GM21390 (cell line): ENCODE data around the gene CHSY3.
"Not testable (repeated sequence)": the region's sequence is repeated elsewhere in the genome, so short reads cannot be mapped to it uniquely, and the experiment has no call there.

ENCODE experiments used
- ATAC-seq: cut with Tn5 transposase; IDR thresholded peaks from one replicate; pipeline ENCODE4 v1.9.1; 2021; ENCODE audit not compliant: unreplicated experiment

Gene CHSY3

DNA sequence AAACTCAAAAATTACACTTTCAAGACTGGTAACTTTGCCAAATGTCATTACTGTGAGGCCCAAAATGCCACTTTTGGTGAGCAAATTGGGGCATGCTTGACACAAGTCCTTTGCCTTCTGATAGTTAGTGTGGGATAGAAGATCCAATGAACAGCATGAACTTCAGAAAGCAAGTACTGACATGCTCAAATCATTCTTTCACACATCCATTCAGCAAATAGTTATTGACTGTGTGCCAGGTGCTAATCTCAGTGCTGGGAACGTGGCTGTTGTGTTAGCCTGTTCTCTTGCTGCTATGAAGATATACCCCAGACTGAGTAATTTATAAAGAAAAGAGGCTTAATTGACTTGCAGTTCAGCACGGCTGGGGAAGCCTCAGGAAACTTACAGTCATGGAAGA, 247.0 kb downstream of the CHSY3 start:
- ATAC-seq = no peak

DNA sequence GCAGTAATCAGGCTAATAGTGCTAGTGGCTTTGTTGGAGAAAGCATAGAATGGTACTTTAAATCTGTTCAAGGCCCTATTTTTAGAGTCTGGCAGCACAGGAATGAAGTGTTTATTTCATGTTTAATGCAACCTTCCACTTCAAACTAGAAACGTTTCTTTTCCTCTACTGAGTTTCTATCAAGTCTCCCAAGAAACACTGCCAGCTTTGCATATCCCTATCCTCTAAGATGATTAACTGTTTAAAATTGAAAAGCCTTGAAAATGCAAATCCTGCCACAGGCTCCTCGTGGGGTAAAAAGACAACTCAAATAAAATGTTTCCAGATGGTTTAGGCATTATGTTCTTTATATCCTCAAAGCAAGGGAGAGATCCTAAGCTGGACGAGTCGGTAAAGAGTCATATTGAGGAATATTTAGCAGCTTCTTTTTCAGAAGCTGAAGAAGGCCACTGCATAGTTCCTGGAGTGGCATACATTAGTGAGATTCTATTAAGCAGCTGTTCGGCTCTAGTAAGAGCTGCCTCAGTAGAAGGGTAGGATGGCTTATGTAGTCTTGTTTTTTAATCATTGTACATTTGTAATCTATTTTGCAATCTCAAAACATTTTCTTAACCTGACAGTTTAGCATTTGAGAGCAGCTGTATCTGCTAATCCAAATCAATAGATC, 251.2 kb downstream of the CHSY3 start:
- ATAC-seq = no peak

DNA sequence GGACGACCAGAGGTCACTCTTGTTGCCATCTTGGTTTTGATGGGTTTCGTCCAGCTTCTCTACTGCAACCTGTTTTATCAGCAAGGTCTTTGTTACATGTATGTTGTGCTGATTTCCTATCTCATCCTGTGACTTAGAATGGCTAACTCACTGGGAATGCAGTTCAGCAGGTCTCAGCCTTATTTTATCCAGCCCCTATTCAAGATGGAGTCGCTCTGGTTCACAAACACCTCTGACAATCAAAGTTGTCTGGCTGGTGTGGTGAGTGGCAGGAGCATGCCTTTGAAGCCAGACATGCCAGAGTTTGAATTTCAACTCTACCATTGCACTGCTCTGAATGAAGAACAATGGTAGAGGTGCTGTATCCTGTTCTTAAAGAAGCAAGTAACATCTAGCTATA, 253.8 kb downstream of the CHSY3 start:
- ATAC-seq = no peak

DNA sequence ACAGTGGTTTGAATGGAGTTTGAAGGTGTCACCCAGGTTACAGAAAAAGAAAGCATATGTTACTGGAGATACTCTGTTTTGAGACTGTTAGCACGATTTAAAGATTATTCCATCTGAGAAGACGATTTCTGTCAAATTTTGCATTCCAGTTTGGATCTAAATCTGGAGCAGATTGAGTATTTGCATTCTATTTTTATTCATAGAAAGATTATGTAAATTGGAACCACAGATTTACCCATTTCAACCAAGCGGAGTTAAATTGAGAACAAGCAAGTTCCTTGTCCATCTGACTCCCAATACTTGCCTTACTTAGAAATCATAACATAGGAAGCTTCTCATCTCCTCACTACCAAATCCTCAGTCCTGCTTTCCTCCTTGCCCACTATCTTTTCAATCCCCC, 255.7 kb downstream of the CHSY3 start:
- ATAC-seq = no peak

DNA sequence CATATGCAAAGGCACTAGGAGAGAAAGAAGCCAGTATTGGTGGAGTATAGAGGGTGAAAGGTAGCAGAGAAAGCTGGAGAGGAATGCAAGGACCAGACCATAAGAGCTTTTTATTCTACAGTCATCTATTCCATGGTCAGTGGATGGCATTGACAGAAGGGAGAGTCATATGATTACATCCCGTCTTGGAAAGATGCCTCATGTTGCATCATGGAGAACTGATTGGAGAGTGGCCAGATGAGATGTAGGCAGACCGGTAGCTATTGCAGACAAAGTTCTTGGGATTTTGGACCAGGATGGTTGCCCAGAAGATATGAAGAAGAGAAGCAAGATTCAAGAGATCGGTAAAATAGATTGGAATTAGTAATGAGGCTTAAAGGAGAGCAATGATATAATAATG, 260.7 kb downstream of the CHSY3 start:
- no peak for ATAC-seq

DNA sequence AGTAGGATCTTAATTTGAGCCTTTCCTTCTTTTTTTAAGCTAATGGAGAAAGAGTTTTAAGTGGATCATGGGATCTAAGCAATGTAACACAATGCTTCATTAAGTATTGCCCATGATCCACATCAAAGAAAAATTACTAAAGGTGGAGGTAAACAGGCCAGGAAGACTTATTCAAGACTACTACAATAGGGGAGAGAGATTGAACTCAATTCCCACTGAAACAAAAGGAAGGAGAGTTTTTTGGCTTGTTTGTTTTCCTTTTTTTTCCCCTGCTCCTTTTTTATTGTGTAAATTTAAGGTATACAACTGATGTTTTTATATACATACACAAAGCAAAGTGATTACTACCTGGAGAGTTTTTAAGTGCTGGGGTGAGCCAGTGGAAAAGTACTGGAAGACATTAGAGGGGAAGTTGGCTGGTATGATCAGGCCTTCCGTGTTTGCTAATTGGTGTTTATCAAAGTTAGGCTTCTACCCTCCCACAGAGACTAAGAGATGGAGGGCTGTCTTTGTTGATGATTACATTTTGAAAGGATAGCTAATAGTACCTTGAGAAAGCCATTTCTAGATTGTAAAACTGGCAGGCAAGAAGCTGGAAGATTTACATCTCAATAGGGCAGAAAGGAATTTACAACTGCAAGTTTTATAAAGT, 262.7 kb downstream of the CHSY3 start:
- no peak for ATAC-seq

DNA sequence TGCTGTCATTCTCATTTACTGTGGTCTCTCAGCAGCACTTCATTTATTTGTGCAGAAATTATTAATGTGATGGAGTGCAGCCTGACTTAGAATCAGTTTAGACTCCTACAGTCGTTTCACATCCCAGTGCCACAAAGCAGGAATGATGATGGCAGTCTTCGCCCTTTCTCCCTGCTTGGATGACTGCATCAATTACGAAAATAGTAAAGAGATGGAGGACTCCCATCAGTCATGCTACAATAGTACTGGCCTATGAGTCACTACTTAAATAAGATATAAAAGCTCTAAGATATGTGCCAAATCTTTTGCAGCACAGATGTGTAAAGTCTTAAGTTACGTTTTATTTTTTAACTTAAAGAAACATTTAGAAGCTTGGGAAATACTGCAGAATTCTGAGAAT, 263.9 kb downstream of the CHSY3 start:
- no peak for ATAC-seq

DNA sequence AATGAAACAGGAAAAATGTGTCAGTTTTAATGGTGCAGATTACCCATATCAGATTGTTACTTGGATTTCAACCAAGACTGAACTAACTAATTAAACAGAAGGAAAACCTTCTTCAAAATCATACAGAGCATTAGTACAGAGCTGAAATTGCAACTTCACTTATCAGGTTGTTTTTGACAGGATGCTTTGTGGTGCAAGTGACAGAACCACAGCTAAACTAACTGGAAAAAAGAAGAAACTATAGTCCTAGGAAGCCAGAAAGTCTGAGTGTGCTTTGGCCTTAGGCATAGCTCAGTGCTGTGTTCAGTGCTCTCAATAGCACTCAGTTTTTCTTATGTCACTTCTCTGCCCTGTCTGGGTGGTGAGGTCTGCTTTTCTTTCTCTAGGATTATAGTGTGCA, 267.4 kb downstream of the CHSY3 start:
- no peak for ATAC-seq

DNA sequence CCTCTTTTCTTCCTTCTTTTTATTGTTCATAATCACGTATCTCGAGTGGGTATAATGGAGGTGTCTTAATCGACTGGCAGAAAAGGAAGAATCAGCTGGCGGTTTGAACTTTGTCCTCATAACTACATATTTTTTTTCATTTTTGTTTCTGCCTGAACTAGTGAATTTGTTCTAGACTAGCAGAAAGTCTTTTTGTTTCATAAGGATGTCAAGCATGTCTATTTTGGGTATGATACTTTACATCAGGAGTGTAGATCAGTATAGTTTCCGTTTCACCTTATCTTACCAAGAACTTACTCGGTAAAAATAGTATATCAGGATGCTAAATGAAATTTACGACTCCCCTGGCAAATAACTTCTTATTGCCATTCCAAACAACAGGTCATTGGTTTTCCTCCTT, 278.9 kb downstream of the CHSY3 start:
- no peak for ATAC-seq

DNA sequence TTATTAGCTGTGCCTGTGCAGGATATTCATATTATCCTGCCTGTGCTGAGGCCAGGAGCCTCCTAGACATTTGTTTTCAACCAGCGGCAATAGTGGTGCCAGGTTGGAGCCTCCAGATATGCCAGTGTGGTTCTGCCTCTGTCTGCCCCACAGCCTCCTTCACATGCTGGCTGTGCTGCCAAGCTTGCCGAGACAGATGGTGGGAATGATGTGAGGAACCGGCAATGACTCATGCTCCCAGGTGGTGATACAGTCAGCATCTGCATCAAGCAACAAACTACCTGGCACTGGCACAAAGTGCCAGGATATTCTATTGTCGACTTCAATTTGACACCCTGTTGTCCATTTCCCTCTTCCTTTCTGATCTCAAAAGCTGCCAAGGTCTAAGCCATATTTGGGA, 285.7 kb downstream of the CHSY3 start:
- ATAC-seq = no peak

DNA sequence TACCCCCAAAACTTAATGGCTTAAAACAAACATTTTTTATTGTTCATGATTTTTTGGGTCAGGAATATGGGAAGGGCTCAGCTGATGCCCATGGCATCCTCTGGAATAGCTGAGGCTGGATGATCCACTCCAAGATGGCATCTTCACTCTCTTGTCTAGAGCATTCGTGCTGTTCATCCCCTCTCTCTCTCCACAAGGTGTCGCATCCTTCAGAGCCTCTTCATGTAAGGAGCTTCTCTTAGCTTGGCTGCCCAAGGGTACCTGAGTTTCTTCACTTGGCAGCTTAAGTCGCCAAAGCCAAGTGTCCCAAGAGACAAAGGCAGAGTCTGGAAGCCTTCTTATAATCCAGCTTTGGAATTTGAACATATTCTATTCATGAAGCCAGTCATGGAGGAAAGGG, 294.7 kb downstream of the CHSY3 start:
- ATAC-seq = peak; percentile 74

DNA sequence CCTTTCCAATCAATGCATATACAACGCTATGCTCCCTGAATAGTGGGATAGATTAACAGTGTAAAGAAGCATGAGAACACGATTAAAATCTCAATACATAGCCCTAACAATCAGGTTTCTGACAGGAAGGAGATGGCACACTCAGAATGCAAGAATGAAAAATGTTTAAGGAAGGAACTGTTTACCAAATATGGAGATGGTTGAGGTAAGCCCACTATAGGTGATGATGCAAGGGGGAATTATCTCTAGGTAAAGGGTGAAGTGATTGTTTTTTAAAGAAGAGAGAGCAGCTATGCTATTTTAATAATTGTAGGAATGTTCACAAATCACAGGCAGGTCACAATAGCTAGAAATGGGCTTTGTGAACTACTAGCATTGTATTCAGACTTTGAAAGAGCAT, 302.4 kb downstream of the CHSY3 start:
- ATAC-seq = no peak

DNA sequence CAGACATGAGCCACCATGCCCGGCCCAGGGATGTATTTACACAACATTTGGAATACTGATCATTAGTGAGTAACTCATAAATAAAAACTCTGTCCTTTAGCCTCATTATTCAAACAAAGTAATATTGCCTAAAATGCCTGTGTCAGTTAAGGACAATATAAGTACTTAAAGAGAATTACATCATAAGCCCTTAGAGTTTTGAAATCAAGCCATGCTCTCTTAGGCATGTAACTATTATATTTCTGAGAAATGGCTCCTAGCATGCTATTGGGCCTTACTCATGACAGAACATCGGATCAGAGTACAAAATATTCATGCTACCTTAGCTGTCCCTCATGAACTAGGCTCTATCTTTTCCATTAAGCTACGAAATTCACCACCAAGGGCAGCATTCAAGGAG, 309.3 kb downstream of the CHSY3 start:
- ATAC-seq = no peak

DNA sequence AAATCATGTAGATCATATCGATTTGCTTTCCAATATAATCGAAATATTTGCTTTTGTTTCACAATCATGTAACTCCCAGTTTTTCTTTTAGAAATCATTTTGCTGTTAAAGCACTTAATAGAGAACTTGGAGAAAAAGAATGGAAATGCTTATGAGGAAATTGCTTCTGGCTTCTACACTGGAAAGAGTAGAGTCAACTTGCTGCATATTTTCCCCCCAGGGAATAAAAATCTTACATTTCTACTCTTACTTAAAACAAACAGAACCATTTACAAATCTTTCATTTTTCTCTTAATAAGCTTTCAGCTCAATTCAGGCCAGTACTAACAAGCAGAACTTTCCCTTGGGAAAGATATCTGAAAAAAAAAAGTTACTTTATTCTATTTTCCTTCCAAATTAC, 312.0 kb downstream of the CHSY3 start:
- no peak for ATAC-seq

DNA sequence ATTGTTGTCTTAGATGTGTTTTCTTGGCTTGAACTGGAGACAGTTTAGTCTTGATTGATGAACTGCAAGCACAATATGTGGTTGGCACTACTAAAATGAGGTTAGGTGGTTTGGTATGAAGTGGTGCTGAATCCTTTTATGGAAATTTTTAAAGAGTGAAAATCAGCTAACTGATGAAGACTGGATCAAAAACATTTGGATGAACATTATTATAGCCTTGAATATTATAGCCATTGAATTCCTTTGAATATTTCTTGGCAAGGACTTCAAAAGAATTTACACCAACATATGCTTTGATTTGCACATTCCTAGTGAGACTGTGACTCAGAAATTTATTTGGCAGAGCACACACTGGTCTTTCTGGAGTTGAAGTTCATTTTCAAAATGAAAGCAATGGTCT, 318.3 kb downstream of the CHSY3 start:
- no peak for ATAC-seq

DNA sequence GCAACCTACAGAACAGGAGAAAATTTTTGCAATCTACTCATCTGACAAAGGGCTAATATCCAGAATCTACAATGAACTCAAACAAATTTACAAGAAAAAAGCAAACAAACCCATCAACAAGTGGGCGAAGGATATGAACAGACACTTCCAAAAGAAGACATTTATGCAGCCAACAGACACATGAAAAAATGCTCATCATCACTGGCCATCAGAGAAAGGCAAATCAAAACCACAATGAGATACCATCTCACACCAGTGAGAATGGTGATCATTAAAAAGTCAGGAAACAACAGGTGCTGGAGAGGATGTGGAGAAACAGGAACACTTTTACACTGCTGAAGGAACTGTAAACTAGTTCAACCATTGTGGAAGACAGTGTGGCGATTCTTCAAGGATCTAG, 322.3 kb downstream of the CHSY3 start:
- not testable (repeated sequence) for ATAC-seq

DNA sequence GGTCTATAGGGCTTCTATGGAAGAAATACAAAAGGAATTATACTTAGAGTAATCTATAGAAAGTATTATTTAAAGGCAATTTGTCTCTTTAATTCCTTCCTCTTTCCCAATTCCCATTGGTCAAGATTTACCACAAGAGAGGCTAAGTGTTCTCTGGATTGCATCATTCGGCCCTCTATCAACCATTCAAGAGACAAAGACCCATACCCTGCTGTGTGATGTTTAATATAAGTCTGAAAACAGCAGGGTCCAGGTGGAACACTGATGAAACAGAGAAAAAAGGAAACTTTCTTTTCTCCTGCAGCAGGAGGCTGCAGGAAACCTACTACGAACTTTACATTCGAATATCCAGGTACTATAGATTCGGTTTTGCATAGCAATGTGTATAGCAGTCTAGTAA, 323.4 kb downstream of the CHSY3 start:
- ATAC-seq = no peak

DNA sequence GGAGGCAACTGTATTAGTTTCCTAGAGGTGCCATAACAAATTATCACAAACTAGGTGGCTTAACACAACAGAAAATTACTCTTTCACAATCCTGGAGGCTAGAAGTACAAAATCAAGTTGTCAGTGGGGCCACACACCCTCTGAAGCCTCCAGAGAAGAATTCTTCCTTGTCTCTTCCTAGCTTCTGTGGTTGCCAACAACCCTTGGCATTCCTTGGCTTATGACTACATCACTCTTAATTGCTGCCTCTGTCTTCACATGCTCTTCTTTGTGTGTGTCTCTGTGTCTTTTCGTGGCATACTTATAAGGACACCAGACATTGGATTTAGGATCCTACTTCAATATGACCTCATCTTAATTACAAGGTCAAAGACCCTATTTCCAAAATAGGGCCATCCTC, 327.5 kb downstream of the CHSY3 start:
- no peak for ATAC-seq

DNA sequence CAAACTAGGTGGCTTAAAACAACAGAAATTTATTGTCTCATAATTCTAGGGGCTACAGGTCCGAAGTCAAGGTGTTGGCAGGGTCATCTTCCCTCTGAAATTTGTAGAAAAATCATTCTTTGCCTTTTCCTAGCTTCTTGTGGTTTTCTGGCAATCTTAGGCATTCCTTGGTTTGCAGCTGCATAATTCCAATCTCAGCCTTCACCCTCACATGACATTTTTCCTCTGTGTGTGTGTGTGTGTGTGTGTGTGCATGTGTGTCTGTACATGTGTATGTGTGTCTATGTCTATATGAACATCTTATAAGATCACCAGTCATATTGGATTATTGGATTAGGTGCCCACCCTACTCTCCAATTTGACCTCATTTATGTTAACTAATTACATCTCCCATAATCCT, 330.6 kb downstream of the CHSY3 start:
- no peak for ATAC-seq
